ENCODE measurements around the gene CXCL17.

CXCL17 gene

GRCh38 chr19:42468273-42468796 lies 25.6 kb upstream of the CXCL17 start:
- H3K27me3 ChIP-seq (ENCODE audit: control insufficient read depth, low read length), result no peaks in the 10 kb centered on the region
- peaks cover 38% of the 10 kb centered on the region for H3F3A ChIP-seq (ENCODE audit: control insufficient read depth, insufficient read depth)
- no peak for TF ChIP-seq EZH2phosphoT487 (IDR thresholded peaks at IDR 0.05; ENCODE audit: borderline replicate concordance, low read length)
- TF ChIP-seq CTCF (IDR thresholded peaks at IDR 0.05; ENCODE audit: low read depth, low read length, poor library complexity, severe bottlenecking), result no peak
- H3K4me2 ChIP-seq (ENCODE audit: low read length), result peak overlapping the region; percentile 26
- no peak overlapping the region for H3K4me3 ChIP-seq (ENCODE audit: low read length)
- H3K9me2 ChIP-seq (replicated peaks; ENCODE audit: control insufficient read depth, low read length), result no peaks in the 10 kb centered on the region
- no peaks in the 10 kb centered on the region for H3K36me3 ChIP-seq (ENCODE audit: control insufficient read depth, low read length)
- no peaks in the 10 kb centered on the region for H4K20me1 ChIP-seq (ENCODE audit: control insufficient read depth, insufficient read depth, low read depth, low read length)
- H3K9me3 ChIP-seq (ENCODE audit: control insufficient read depth, insufficient read depth, low read length), result no peaks in the 10 kb centered on the region
- H3K27ac ChIP-seq (ENCODE audit: low read depth, low read length), result peak overlapping the region; percentile 11
- H3K79me2 ChIP-seq (ENCODE audit: control insufficient read depth, low read length), result no peaks in the 10 kb centered on the region
- peaks cover 93% of the 10 kb centered on the region for H3K4me1 ChIP-seq (ENCODE audit: control insufficient read depth, low read length)

- Histone ChIP-seq H3K4me2 (ENCODE audit: low read length) (peak overlapping the region; percentile 77), H3K79me2 (ENCODE audit: control insufficient read depth, low read length) (no peaks in the 10 kb centered on the region), H3F3A (ENCODE audit: control insufficient read depth, insufficient read depth) (peaks cover 47% of the 10 kb centered on the region), H3K36me3 (ENCODE audit: control insufficient read depth, low read length) (no peaks in the 10 kb centered on the region), H3K9me2 (replicated peaks; ENCODE audit: control insufficient read depth, low read length) (no peaks in the 10 kb centered on the region), H3K27me3 (ENCODE audit: control insufficient read depth, low read length) (no peaks in the 10 kb centered on the region), H3K4me3 (ENCODE audit: low read length) (peak overlapping the region; percentile 61), H4K20me1 (ENCODE audit: control insufficient read depth, insufficient read depth, low read depth, low read length) (no peaks in the 10 kb centered on the region), H3K27ac (ENCODE audit: low read depth, low read length) (peak overlapping the region; percentile 99), H3K4me1 (ENCODE audit: control insufficient read depth, low read length) (peaks cover 96% of the 10 kb centered on the region), H3K9me3 (ENCODE audit: control insufficient read depth, insufficient read depth, low read length) (no peaks in the 10 kb centered on the region)
- TF ChIP-seq CTCF (IDR thresholded peaks at IDR 0.05; ENCODE audit: low read depth, low read length, poor library complexity, severe bottlenecking) (no peak), EZH2phosphoT487 (IDR thresholded peaks at IDR 0.05; ENCODE audit: borderline replicate concordance, low read length) (no peak)
These were observed 24.5 kb upstream of the CXCL17 start for GRCh38 chr19:42467183-42467760.

- no peak for TF ChIP-seq CTCF (IDR thresholded peaks at IDR 0.05; ENCODE audit: low read depth, low read length, poor library complexity, severe bottlenecking)
- no peak for TF ChIP-seq EZH2phosphoT487 (IDR thresholded peaks at IDR 0.05; ENCODE audit: borderline replicate concordance, low read length)
- Histone ChIP-seq H3K9me2 (replicated peaks; ENCODE audit: control insufficient read depth, low read length) (no peaks in the 10 kb centered on the region), H3K27ac (ENCODE audit: low read depth, low read length) (peak overlapping the region; percentile 99), H3K27me3 (ENCODE audit: control insufficient read depth, low read length) (no peaks in the 10 kb centered on the region), H3K36me3 (ENCODE audit: control insufficient read depth, low read length) (no peaks in the 10 kb centered on the region), H4K20me1 (ENCODE audit: control insufficient read depth, insufficient read depth, low read depth, low read length) (no peaks in the 10 kb centered on the region), H3K79me2 (ENCODE audit: control insufficient read depth, low read length) (no peaks in the 10 kb centered on the region), H3K4me2 (ENCODE audit: low read length) (peak overlapping the region; percentile 77), H3F3A (ENCODE audit: control insufficient read depth, insufficient read depth) (peaks cover 53% of the 10 kb centered on the region), H3K4me1 (ENCODE audit: control insufficient read depth, low read length) (peaks cover 96% of the 10 kb centered on the region), H3K4me3 (ENCODE audit: low read length) (peak overlapping the region; percentile 61), H3K9me3 (ENCODE audit: control insufficient read depth, insufficient read depth, low read length) (no peaks in the 10 kb centered on the region)
These were observed 23.9 kb upstream of the CXCL17 start for GRCh38 chr19:42466521-42467182.

All from DOHH2 (cell line).